ENCODE data around the gene NTM.

Gene NTM

DNA sequence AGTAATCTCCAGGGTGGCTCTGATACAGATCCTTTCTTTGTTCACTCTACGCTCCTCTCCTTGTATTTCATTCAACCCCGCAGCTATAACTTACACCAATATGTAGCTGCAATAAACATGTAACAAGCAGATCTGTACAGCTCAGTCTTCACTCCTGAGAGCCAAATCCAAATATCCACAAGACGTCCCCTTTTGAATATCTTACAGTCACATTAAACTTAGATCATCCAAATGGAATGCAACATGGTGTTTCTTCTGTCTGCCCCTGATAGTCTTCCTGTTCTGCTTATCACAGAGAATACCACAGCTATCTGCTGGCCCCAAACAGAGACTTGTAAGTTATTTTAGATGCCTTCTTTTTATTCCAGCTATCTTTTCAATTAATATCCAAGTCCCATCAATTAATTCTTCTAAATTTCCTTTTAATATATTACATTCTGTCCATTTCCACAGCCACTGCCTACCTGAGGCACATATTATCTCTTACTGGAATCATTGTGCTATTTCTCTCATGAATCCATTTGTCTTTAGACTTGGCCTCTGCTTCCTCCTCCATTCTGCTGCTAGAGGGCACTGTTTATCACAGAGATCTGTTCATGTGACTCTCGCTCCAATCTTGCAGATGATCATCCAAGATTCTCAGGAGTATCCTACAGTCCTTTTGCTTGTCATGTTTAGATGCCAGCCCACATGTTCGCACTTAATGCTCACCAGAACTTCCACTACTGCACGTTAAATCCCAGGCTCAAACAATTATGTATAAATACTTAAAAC is 908.6 kb downstream of the NTM start:
- TF ChIP-seq, protein P1, sequence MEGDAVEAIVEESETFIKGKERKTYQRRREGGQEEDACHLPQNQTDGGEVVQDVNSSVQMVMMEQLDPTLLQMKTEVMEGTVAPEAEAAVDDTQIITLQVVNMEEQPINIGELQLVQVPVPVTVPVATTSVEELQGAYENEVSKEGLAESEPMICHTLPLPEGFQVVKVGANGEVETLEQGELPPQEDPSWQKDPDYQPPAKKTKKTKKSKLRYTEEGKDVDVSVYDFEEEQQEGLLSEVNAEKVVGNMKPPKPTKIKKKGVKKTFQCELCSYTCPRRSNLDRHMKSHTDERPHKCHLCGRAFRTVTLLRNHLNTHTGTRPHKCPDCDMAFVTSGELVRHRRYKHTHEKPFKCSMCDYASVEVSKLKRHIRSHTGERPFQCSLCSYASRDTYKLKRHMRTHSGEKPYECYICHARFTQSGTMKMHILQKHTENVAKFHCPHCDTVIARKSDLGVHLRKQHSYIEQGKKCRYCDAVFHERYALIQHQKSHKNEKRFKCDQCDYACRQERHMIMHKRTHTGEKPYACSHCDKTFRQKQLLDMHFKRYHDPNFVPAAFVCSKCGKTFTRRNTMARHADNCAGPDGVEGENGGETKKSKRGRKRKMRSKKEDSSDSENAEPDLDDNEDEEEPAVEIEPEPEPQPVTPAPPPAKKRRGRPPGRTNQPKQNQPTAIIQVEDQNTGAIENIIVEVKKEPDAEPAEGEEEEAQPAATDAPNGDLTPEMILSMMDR (IDR thresholded peaks at IDR 0.05; ENCODE audit: poor library complexity, severe bottlenecking) = peak; percentile 45
- no peaks in the 10 kb centered on the region; the same call in 1 of the 2 replicates for H3K36me3 ChIP-seq (ENCODE audit: low read depth)
- H3K27ac ChIP-seq (ENCODE audit: poor library complexity, severe bottlenecking) = no peak overlapping the region
- no peaks in the 10 kb centered on the region for H3K4me1 ChIP-seq (ENCODE audit: insufficient read depth, poor library complexity, severe bottlenecking)
- no peak for DNase-seq (ENCODE audit: low spot score)
- H3K9me3 ChIP-seq (ENCODE audit: severe bottlenecking) = no peaks in the 10 kb centered on the region
- H3K4me3 ChIP-seq (ENCODE audit: severe bottlenecking) = no peak overlapping the region
- H3K27me3 ChIP-seq (ENCODE audit: insufficient read depth, poor library complexity, severe bottlenecking) = no peaks in the 10 kb centered on the region
- ATAC-seq (ENCODE audit: low read depth) = peak; percentile 56; the same call in 2 of the 3 replicates

DNA sequence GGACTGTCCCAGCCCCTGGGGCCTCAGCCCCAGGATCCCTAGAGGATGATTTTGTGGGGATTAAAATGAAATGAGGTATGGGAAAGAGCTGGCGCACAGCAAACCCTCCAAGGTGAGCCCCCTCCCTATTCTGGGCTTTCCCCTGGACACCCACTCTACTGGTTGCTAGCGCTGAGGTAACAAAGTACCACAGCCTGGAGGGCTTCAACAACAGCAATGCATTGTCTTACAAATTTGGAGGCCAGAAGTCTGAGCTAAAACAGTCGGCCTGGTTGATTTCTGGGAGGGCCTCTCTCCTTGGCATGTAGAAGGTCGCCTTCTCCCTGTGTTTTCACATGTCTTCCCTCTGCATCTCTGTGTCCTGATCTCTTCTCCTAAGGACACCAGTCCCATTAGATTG is 913.6 kb downstream of the NTM start:
- DNase-seq (ENCODE audit: low spot score) (no peak), ATAC-seq (ENCODE audit: low read depth) (no peak)
- no peaks in the 10 kb centered on the region for H3K36me3 ChIP-seq (ENCODE audit: low read depth)
- no peaks in the 10 kb centered on the region for H3K4me1 ChIP-seq (ENCODE audit: insufficient read depth, poor library complexity, severe bottlenecking)
- H3K27me3 ChIP-seq (ENCODE audit: insufficient read depth, poor library complexity, severe bottlenecking) = no peaks in the 10 kb centered on the region
- TF ChIP-seq, protein P1 (IDR thresholded peaks at IDR 0.05; ENCODE audit: poor library complexity, severe bottlenecking) = no peak
- H3K9me3 ChIP-seq (ENCODE audit: severe bottlenecking) = no peaks in the 10 kb centered on the region
- H3K4me3 ChIP-seq (ENCODE audit: severe bottlenecking) = no peak overlapping the region
- no peak overlapping the region for H3K27ac ChIP-seq (ENCODE audit: poor library complexity, severe bottlenecking)

DNA sequence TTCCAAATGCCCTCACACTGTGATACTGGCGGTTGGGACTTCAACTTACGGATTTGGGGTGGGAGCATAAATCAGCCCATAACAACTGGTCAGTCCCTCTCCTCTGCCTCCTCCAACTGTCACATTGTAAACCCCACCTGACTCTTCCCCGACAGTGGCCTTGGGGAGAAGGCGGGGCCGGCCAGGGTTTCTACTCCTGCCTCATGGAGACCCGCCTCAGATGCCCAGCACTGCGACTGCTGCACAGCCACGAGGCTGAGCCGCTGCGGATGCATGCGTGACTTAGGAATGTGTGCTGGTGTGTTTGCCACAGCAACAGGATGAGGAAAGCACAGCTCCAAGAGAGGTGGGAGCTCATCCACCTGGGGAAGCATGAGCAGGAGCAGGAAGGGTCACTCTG is 914.2 kb downstream of the NTM start:
- Histone ChIP-seq H3K36me3 (ENCODE audit: low read depth) (no peaks in the 10 kb centered on the region), H3K27ac (ENCODE audit: poor library complexity, severe bottlenecking) (no peak overlapping the region), H3K4me3 (ENCODE audit: severe bottlenecking) (no peak overlapping the region), H3K9me3 (ENCODE audit: severe bottlenecking) (no peaks in the 10 kb centered on the region), H3K27me3 (ENCODE audit: insufficient read depth, poor library complexity, severe bottlenecking) (no peaks in the 10 kb centered on the region), H3K4me1 (ENCODE audit: insufficient read depth, poor library complexity, severe bottlenecking) (no peaks in the 10 kb centered on the region)
- no peak for DNase-seq (ENCODE audit: low spot score)
- TF ChIP-seq, protein P1 (IDR thresholded peaks at IDR 0.05; ENCODE audit: poor library complexity, severe bottlenecking) = no peak
- no peak for ATAC-seq (ENCODE audit: low read depth)

DNA sequence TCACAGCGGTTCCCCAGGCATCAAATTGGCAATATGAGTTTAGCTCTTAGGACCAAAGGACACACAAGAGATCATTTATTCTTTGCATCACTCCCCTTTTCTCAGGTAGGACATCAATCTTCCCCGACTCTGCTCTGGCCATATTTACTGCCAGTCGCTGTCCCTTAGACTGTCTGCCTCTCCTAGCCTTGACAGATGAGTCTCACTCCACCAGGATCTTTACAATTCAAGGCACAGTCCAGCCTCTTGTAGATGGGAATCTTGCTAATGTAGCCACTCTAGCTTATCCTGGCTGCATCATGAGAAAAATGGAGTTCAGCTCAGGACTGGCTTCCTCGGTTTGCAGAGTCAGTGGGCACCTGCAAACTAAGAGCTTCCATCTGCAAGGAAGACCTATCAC is 915.2 kb downstream of the NTM start:
- Histone ChIP-seq H3K4me1 (ENCODE audit: insufficient read depth, poor library complexity, severe bottlenecking) (no peaks in the 10 kb centered on the region), H3K27me3 (ENCODE audit: insufficient read depth, poor library complexity, severe bottlenecking) (no peaks in the 10 kb centered on the region), H3K27ac (ENCODE audit: poor library complexity, severe bottlenecking) (no peak overlapping the region), H3K36me3 (ENCODE audit: low read depth) (no peaks in the 10 kb centered on the region), H3K4me3 (ENCODE audit: severe bottlenecking) (no peak overlapping the region), H3K9me3 (ENCODE audit: severe bottlenecking) (no peaks in the 10 kb centered on the region)
- TF ChIP-seq, protein P1 (IDR thresholded peaks at IDR 0.05; ENCODE audit: poor library complexity, severe bottlenecking) = no peak
- ATAC-seq (ENCODE audit: low read depth) (no peak), DNase-seq (ENCODE audit: low spot score) (no peak)

GRCh38 chr11:132286106-132286505 is 915.7 kb downstream of the NTM start:
- ATAC-seq (ENCODE audit: low read depth) (no peak), DNase-seq (ENCODE audit: low spot score) (no peak)
- H3K4me1 ChIP-seq (ENCODE audit: insufficient read depth, poor library complexity, severe bottlenecking) = no peaks in the 10 kb centered on the region
- no peaks in the 10 kb centered on the region for H3K9me3 ChIP-seq (ENCODE audit: severe bottlenecking)
- TF ChIP-seq, protein P1 (IDR thresholded peaks at IDR 0.05; ENCODE audit: poor library complexity, severe bottlenecking) = no peak
- no peak overlapping the region for H3K27ac ChIP-seq (ENCODE audit: poor library complexity, severe bottlenecking)
- H3K4me3 ChIP-seq (ENCODE audit: severe bottlenecking) = no peak overlapping the region
- no peaks in the 10 kb centered on the region for H3K27me3 ChIP-seq (ENCODE audit: insufficient read depth, poor library complexity, severe bottlenecking)
- H3K36me3 ChIP-seq (ENCODE audit: low read depth) = no peaks in the 10 kb centered on the region
